ENCODE measurements around the gene UBR3. TPM values are rescaled to one million over a fixed set of nuclear protein-coding genes. Genes with fewer than 3 reads are reported as not detected.

Gene UBR3
- total RNA-seq, 1 donor from 2014 or later = 35.6 TPM

DNA sequence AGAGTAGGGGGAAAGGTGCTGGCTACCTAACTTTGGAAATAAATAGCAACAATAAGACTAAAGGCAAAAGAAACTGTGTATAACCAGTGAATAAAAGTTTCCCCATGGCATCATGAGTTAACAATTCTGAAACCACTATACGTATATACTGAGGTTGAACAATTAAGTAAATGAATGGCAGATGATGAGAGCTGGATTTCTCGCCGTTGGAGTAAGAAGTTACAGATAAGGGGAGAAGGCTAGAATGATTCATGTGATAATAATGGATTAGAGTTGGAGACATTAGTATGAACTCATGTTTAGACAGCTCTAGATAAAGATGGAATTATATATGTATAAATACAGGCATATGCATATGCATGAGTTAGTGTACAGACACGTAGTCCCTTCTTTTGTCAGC, 152.7 kb downstream of the UBR3 start:
- Mint-ChIP-seq H3K4me1 (peaks cover 4% of the 10 kb centered on the region), H3K27ac (no peak overlapping the region), H3K4me3 (no peak overlapping the region), H3K27me3 (no peaks in the 10 kb centered on the region), H3K9me3 (peaks cover 23% of the 10 kb centered on the region), H3K36me3 (ENCODE audit: low read depth) (peaks cover 53% of the 10 kb centered on the region)
- no peak for DNase-seq
- ChIA-PET CTCF (no interaction called here), POLR2A (no interaction called here)
- TF ChIP-seq, protein P1, sequence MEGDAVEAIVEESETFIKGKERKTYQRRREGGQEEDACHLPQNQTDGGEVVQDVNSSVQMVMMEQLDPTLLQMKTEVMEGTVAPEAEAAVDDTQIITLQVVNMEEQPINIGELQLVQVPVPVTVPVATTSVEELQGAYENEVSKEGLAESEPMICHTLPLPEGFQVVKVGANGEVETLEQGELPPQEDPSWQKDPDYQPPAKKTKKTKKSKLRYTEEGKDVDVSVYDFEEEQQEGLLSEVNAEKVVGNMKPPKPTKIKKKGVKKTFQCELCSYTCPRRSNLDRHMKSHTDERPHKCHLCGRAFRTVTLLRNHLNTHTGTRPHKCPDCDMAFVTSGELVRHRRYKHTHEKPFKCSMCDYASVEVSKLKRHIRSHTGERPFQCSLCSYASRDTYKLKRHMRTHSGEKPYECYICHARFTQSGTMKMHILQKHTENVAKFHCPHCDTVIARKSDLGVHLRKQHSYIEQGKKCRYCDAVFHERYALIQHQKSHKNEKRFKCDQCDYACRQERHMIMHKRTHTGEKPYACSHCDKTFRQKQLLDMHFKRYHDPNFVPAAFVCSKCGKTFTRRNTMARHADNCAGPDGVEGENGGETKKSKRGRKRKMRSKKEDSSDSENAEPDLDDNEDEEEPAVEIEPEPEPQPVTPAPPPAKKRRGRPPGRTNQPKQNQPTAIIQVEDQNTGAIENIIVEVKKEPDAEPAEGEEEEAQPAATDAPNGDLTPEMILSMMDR (IDR thresholded peaks at IDR 0.05) = no peak
- intact Hi-C loops (cut with micrococcal nuclease) = no loop called here
- no peak for ATAC-seq (ENCODE audit: low read depth)

DNA sequence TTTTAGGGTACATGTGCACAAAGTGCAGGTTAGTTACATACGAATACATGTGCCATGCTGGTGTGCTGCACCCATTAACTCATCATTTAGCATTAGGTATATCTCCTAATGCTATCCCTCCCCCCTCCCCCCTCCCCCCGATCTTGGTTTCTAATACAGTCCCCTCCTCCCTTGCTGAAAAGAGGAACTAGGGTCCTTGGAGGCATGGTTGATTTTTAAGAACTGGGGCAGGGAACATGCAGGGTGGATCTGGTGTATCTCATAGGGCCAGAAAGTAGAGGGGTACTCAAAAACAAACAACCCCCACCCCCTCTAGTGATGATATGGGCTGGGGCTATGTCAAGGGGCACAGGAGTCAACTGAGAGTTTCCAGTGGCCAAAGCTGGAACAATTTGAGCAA, 153.4 kb downstream of the UBR3 start:
- Mint-ChIP-seq H3K27ac (no peak overlapping the region), H3K36me3 (ENCODE audit: low read depth) (peaks cover 47% of the 10 kb centered on the region), H3K4me3 (no peak overlapping the region), H3K4me1 (peaks cover 4% of the 10 kb centered on the region), H3K9me3 (peaks cover 17% of the 10 kb centered on the region), H3K27me3 (no peaks in the 10 kb centered on the region)
- intact Hi-C loops (cut with micrococcal nuclease) = no loop called here
- ChIA-PET POLR2A (no interaction called here), CTCF (no interaction called here)
- DNase-seq = no peak
- TF ChIP-seq, protein P1 (IDR thresholded peaks at IDR 0.05) = no peak
- ATAC-seq (ENCODE audit: low read depth) = no peak

DNA sequence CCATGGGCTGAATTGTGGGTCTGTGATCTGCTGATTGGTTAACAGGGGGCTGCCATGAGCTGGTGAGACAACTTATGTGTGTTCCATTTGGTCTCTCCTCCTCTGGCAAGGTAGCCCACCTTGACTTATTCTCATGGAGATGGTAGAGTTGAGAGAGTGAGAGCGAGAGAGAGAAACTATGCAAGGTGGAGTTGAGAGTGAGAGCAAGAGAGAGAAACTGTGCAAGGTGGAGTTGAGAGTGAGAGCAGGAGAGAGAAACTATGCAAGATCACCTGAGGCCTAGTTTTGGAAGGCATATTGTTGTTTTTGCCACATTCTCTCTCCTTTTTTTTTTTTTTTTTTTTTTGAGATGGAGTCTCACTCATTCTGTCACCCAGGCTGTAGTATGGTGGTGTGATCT, 155.7 kb downstream of the UBR3 start:
- DNase-seq (no peak), ATAC-seq (ENCODE audit: low read depth) (no peak)
- H3K27ac Mint-ChIP-seq = no peak overlapping the region
- H3K27me3 Mint-ChIP-seq = no peaks in the 10 kb centered on the region
- TF ChIP-seq, protein P1 (IDR thresholded peaks at IDR 0.05) = no peak
- no peaks in the 10 kb centered on the region for H3K9me3 Mint-ChIP-seq
- H3K4me3 Mint-ChIP-seq = no peak overlapping the region
- H3K36me3 Mint-ChIP-seq (ENCODE audit: low read depth) = peaks cover 37% of the 10 kb centered on the region
- ChIA-PET CTCF (no interaction called here), POLR2A (no interaction called here)
- peaks cover 4% of the 10 kb centered on the region for H3K4me1 Mint-ChIP-seq
- intact Hi-C loops (cut with micrococcal nuclease) = no loop called here

DNA sequence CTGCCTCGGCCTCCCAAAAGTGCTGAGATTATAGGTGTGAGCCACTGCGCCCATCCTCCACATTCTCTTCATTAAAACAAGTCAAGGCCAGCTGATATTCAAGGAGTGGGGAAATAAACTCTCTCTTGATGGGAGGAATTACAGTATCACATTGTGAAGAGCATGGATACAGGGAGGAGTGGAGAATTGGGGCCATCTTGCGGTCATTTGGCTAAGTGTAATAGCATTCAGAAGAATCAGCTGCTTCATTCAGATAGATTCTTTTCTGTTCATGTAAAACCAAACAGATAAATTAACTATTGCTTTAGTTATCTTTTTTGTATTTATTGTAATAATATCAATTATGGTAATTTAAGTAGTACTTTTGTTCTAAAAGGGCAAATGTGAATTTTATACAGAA, 156.3 kb downstream of the UBR3 start:
- CTCF ChIA-PET = no interaction called here
- Mint-ChIP-seq H3K27me3 (no peaks in the 10 kb centered on the region), H3K27ac (no peak overlapping the region), H3K4me3 (no peak overlapping the region), H3K9me3 (no peaks in the 10 kb centered on the region), H3K4me1 (peaks cover 4% of the 10 kb centered on the region), H3K36me3 (ENCODE audit: low read depth) (peaks cover 35% of the 10 kb centered on the region)
- TF ChIP-seq, protein P1 (IDR thresholded peaks at IDR 0.05) = no peak
- no peak for DNase-seq
- ATAC-seq (ENCODE audit: low read depth) = no peak
- POLR2A ChIA-PET = no interaction called here
- intact Hi-C loops (cut with micrococcal nuclease) = no loop called here

DNA sequence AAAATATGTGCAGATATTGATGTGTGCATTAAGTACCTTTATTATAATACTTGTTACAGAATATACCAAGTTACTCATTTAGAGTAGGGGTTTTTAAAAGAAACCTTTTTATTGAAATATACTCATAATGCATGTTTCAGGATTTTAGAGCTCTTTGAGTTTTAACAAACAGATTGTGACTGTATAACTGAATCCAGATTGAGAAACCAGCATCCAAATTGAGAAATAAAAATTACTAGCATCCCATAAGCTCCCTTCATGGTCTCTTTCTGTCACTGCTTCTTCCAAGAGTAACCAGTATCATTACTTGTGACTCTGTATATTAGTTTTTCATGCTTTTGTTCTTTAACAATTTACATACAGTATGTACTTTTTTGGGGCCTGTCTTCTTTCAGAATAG, 156.9 kb downstream of the UBR3 start:
- Mint-ChIP-seq H3K9me3 (no peaks in the 10 kb centered on the region), H3K27ac (no peak overlapping the region), H3K27me3 (no peaks in the 10 kb centered on the region), H3K4me1 (peaks cover 4% of the 10 kb centered on the region), H3K4me3 (no peak overlapping the region), H3K36me3 (ENCODE audit: low read depth) (peaks cover 34% of the 10 kb centered on the region)
- ATAC-seq (ENCODE audit: low read depth) = no peak
- DNase-seq = no peak
- intact Hi-C loops (cut with micrococcal nuclease) = no loop called here
- TF ChIP-seq, protein P1 (IDR thresholded peaks at IDR 0.05) = no peak
- POLR2A ChIA-PET = no interaction called here
- CTCF ChIA-PET = no interaction called here

Data from activated B cell treated with CpG ODN at 0.5 μM for 24 hours (primary cell).